GM23338 (cell line): Measurements from ENCODE around the gene GPR142.

Experiments used
- CREB1 ChIP-seq: fragments of 250-450 bp; sonication (Bioruptor Pico); IDR thresholded peaks from 2 replicates; pipeline ENCODE4 v1.5.0; 2020; ENCODE audit warnings: low read depth, mild to moderate bottlenecking, moderate library complexity
- TF ChIP-seq, protein P1 (sequence below), 2 experiments: fragments of 200-600 bp in 1 of 2; sonication (generic) in 1 of 2; conservative IDR thresholded peaks; 2 replicates each; pipeline versions ENCODE4 v1.5.1 to v1.6.1; 2016 to 2017; ENCODE audit warnings: antibody characterized with exemption in 2 of 2, low read depth in 2 of 2, mild to moderate bottlenecking in 2 of 2, moderate library complexity in 1 of 2
- TF ChIP-seq, protein P2 (sequence below): IDR thresholded peaks from one replicate; pipeline ENCODE4 v1.6.1; 2018; ENCODE audit warnings: antibody characterized with exemption; ENCODE audit not compliant: unreplicated experiment

DNA sequence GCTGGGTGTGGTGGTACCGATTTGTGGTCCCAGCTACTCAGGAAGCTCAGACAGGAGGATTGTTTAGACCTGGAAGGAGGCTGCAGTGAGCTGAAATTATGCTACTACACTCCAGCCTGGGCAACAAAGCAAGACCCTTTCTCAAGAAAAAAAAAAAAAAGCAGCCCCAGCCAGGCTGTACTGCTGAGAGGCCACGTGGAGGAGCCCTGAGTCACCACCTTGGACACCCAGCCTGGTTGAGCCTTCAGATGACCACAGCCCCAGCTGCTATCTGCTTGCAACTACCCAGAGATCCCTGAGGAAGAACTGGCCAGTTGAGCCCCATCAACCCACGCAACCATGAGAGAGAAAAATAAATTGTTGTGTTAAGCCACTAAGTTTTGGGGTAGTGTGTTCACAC, 41.0 kb downstream of the GPR142 start:
- TF ChIP-seq, protein P1, sequence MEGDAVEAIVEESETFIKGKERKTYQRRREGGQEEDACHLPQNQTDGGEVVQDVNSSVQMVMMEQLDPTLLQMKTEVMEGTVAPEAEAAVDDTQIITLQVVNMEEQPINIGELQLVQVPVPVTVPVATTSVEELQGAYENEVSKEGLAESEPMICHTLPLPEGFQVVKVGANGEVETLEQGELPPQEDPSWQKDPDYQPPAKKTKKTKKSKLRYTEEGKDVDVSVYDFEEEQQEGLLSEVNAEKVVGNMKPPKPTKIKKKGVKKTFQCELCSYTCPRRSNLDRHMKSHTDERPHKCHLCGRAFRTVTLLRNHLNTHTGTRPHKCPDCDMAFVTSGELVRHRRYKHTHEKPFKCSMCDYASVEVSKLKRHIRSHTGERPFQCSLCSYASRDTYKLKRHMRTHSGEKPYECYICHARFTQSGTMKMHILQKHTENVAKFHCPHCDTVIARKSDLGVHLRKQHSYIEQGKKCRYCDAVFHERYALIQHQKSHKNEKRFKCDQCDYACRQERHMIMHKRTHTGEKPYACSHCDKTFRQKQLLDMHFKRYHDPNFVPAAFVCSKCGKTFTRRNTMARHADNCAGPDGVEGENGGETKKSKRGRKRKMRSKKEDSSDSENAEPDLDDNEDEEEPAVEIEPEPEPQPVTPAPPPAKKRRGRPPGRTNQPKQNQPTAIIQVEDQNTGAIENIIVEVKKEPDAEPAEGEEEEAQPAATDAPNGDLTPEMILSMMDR (conservative IDR thresholded peaks at IDR 0.05; ENCODE audit: low read depth in 2 of 2), result peak in 1 of 2 experiments; percentile 35; a peak in 2 of 4 replicates
- TF ChIP-seq, protein P2, sequence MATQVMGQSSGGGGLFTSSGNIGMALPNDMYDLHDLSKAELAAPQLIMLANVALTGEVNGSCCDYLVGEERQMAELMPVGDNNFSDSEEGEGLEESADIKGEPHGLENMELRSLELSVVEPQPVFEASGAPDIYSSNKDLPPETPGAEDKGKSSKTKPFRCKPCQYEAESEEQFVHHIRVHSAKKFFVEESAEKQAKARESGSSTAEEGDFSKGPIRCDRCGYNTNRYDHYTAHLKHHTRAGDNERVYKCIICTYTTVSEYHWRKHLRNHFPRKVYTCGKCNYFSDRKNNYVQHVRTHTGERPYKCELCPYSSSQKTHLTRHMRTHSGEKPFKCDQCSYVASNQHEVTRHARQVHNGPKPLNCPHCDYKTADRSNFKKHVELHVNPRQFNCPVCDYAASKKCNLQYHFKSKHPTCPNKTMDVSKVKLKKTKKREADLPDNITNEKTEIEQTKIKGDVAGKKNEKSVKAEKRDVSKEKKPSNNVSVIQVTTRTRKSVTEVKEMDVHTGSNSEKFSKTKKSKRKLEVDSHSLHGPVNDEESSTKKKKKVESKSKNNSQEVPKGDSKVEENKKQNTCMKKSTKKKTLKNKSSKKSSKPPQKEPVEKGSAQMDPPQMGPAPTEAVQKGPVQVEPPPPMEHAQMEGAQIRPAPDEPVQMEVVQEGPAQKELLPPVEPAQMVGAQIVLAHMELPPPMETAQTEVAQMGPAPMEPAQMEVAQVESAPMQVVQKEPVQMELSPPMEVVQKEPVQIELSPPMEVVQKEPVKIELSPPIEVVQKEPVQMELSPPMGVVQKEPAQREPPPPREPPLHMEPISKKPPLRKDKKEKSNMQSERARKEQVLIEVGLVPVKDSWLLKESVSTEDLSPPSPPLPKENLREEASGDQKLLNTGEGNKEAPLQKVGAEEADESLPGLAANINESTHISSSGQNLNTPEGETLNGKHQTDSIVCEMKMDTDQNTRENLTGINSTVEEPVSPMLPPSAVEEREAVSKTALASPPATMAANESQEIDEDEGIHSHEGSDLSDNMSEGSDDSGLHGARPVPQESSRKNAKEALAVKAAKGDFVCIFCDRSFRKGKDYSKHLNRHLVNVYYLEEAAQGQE, result no peak
- TF ChIP-seq CREB1, result no peak
